Osteocyte (in vitro differentiated cells): Measurements from ENCODE around the gene SEMA3E. TPM values are rescaled to one million over a fixed set of nuclear protein-coding genes. Genes with fewer than 3 reads are reported as not detected.
"Not testable (repeated sequence)": the region's sequence is repeated elsewhere in the genome, so short reads cannot be mapped to it uniquely, and the experiment has no call there.

Source experiments
- DNase-seq: peaks from one replicate; pipeline ENCODE4 v3.0.0; 2021; ENCODE audit warnings: mixed read lengths; ENCODE audit not compliant: unreplicated experiment; ENCODE audit errors: extremely low spot score
- H3K27ac Mint-ChIP-seq: one replicate; pipeline ENCODE4 v1.8.0; 2021; ENCODE audit warnings: mild to moderate bottlenecking, mixed read lengths; ENCODE audit not compliant: unreplicated experiment
- H3K27me3 Mint-ChIP-seq: one replicate; pipeline ENCODE4 v1.8.0; 2021; ENCODE audit warnings: mixed read lengths; ENCODE audit not compliant: unreplicated experiment
- H3K36me3 Mint-ChIP-seq: one replicate; pipeline ENCODE4 v1.8.0; 2021; ENCODE audit warnings: mixed read lengths; ENCODE audit not compliant: unreplicated experiment
- H3K4me1 Mint-ChIP-seq: one replicate; pipeline ENCODE4 v1.8.0; 2021; ENCODE audit warnings: mixed read lengths; ENCODE audit not compliant: unreplicated experiment
- H3K4me3 Mint-ChIP-seq: one replicate; pipeline ENCODE4 v1.8.0; 2021; ENCODE audit warnings: mild to moderate bottlenecking, moderate library complexity, mixed read lengths; ENCODE audit not compliant: unreplicated experiment
- H3K9me3 Mint-ChIP-seq: one replicate; pipeline ENCODE4 v1.8.0; 2021; ENCODE audit warnings: mixed read lengths; ENCODE audit not compliant: unreplicated experiment
- total RNA-seq: library from RNA; stranded (reverse); gene quantifications from 2 replicates; pipeline ENCODE4 v1.2.1, GENCODE V29; 2021
- TF ChIP-seq, protein P1 (sequence below): fragments of 200-600 bp; sonication (generic); IDR thresholded peaks from 2 replicates; pipeline ENCODE4 v1.5.0; 2021; ENCODE audit warnings: antibody characterized with exemption, mild to moderate bottlenecking, moderate library complexity

The SEMA3E gene
- total RNA-seq, 1 donor from 2014 or later: 1.6 TPM

DNA sequence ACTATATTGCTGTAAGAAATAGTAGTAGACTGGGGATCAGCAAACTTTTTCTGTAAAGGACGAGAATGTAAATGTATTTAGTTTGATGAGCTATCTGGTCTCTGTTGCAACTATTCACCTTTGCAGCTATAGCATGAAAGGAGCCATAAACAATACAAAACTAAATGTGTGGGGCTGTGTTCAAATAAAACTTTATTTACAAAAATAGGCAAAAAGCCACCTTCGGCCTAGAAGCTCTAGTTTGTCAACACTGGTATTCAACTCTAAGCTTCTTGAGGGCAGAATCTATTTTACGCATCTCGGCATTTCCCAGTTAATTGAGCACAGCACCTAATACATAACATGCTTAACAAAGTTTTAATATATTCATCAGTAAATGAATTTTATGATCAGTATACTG is 181.4 kb downstream of the SEMA3E start:
- Mint-ChIP-seq H3K4me1 (peaks cover 19% of the 10 kb centered on the region), H3K27ac (no peak overlapping the region)
- TF ChIP-seq, protein P1, sequence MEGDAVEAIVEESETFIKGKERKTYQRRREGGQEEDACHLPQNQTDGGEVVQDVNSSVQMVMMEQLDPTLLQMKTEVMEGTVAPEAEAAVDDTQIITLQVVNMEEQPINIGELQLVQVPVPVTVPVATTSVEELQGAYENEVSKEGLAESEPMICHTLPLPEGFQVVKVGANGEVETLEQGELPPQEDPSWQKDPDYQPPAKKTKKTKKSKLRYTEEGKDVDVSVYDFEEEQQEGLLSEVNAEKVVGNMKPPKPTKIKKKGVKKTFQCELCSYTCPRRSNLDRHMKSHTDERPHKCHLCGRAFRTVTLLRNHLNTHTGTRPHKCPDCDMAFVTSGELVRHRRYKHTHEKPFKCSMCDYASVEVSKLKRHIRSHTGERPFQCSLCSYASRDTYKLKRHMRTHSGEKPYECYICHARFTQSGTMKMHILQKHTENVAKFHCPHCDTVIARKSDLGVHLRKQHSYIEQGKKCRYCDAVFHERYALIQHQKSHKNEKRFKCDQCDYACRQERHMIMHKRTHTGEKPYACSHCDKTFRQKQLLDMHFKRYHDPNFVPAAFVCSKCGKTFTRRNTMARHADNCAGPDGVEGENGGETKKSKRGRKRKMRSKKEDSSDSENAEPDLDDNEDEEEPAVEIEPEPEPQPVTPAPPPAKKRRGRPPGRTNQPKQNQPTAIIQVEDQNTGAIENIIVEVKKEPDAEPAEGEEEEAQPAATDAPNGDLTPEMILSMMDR: no peak

DNA sequence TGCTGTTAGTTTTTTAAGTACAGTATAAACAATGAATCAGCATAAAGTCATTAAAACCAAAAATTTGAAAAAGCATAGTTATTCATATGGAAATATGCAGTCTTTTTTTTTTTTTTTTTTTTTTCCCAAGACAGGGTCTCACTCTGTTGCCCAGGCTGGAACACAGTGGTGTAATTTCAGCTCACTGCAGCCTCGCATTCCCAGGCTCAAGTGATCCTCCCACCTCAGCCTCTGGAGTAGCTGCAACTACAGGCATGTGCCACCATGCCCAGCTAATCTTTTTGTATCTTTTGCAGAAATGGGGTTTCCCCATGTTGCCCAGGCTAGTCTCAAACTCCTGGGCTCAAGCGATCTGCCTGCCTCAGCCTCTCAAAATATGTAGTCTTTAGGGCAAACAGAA is 182.0 kb downstream of the SEMA3E start:
- no peak overlapping the region for H3K27ac Mint-ChIP-seq
- no peaks in the 10 kb centered on the region for H3K9me3 Mint-ChIP-seq
- H3K27me3 Mint-ChIP-seq: no peaks in the 10 kb centered on the region
- H3K36me3 Mint-ChIP-seq: no peaks in the 10 kb centered on the region
- TF ChIP-seq, protein P1: no peak
- DNase-seq: no peak
- peaks cover 19% of the 10 kb centered on the region for H3K4me1 Mint-ChIP-seq
- H3K4me3 Mint-ChIP-seq: no peak overlapping the region

More for the DNA sequence above, 181.4 kb downstream of the SEMA3E start:
- Mint-ChIP-seq H3K4me3 (no peak overlapping the region), H3K27me3 (no peaks in the 10 kb centered on the region), H3K36me3 (no peaks in the 10 kb centered on the region), H3K9me3 (no peaks in the 10 kb centered on the region)
- no peak for DNase-seq

DNA sequence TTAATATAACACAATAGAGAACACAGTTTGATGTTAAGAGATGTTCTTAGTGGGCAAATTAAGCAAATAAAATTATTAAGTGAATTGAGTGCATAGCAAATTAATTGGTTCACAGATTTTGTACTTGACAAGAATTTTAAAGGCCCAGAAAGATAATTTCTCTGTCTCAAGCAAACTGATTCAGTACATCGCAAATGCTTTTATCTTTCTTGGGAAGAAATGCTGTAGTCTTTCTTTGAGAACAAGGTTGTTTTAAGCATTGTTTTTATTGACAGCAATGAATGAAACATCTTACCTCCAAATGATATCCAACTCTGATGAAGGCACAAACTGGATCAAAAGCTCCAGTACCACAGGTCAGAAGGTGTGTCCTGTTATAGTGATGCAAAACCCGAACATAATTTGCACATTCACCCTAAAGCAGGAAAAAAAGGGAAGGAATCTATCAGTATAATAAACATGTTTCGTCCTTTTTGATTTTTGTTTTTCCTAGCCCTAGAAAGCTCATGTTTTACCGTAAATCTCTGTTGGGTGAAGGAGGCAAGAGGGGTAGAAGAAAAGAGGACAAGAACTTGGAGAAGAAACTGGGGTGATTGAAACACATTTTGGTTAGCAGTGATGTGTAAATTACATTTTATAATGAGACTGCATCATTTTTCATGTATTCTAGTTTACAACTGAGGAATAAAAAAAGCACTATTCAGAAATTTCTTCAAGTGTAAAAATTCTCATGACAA is 182.6 kb downstream of the SEMA3E start:
- TF ChIP-seq, protein P1: no peak
- Mint-ChIP-seq H3K27ac (no peak overlapping the region), H3K4me1 (peaks cover 19% of the 10 kb centered on the region), H3K36me3 (no peaks in the 10 kb centered on the region), H3K4me3 (no peak overlapping the region), H3K9me3 (no peaks in the 10 kb centered on the region), H3K27me3 (no peaks in the 10 kb centered on the region)
- no peak for DNase-seq

DNA sequence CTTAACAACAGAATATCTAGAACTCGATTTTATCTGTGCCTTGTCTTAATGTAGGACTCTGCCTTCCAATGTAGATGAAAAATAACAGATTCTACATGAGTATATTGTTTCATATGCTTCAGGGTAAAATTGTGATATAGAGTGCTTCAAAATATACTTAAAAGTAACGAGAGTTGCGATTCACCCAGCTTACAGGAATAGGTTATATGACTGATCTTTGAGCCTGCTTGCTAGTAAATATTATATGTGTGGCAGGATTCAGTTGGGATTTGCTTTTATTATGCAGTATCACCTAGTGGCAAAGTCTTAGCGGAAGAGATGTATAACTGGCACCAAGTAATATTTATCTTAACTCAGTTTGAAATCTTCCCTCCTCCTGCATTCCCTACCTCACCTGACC is 183.3 kb downstream of the SEMA3E start:
- TF ChIP-seq, protein P1: no peak
- Mint-ChIP-seq H3K27ac (no peak overlapping the region), H3K9me3 (no peaks in the 10 kb centered on the region), H3K4me3 (no peak overlapping the region), H3K4me1 (peaks cover 19% of the 10 kb centered on the region), H3K36me3 (no peaks in the 10 kb centered on the region), H3K27me3 (no peaks in the 10 kb centered on the region)
- no peak for DNase-seq

DNA sequence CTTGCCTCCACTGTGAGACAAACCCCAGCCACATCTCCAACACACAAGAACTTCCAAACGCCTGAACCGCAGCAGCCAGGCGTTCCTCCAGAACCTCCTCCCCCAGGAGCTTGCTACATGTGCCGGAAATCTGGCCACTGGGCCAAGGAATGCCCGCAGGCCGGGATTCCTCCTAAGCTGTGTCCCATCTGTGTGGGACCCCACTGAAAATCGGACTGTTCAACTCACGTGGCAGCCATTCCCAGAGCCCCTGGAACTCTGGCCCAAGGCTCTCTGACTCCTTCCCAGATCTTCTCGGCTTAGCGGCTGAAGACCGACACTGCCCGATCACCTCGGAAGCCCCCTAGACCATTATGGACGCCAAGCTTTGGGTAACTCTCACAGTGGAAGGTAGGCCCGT is 187.1 kb downstream of the SEMA3E start:
- H3K4me3 Mint-ChIP-seq, H3K36me3 Mint-ChIP-seq, H3K27ac Mint-ChIP-seq, H3K9me3 Mint-ChIP-seq, DNase-seq, H3K27me3 Mint-ChIP-seq: not testable (repeated sequence)
- H3K4me1 Mint-ChIP-seq: peaks cover 12% of the 10 kb centered on the region

DNA sequence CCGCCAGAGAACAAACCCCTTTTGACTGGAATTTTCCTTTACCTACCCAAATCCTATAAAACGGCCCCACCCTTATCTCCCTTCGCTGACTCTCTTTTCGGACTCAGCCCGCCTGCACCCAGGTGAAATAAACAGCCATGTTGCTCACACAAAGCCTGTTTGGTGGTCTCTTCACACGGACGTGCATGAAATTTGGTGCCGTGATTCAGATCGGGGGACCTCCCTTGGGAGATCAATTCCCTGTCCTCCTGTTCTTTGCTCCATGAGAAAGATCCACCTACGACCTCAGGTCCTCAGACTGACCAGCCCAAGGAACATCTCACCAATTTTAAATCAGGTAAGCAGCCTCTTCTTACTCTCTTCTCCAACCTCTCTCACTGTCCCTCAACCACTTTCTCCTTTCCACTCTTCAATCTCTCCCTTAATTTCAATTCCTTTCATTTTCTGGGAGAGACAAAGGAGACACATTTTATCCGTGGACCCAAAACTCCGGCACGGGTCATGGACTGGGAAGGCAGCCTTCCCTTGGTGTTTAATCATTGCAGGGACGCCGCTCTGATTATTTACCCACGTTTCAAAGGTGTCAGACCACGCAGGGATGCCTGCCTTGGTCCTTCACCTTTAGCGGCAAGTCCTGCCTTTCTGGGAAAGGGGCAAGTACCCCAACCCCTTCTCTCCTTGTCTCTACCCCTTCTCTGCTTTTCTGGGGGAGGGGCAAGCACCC is 188.8 kb downstream of the SEMA3E start:
- H3K27ac Mint-ChIP-seq, DNase-seq, H3K4me3 Mint-ChIP-seq, H3K9me3 Mint-ChIP-seq, H3K27me3 Mint-ChIP-seq, H3K36me3 Mint-ChIP-seq: not testable (repeated sequence)
- peaks cover 10% of the 10 kb centered on the region for H3K4me1 Mint-ChIP-seq

DNA sequence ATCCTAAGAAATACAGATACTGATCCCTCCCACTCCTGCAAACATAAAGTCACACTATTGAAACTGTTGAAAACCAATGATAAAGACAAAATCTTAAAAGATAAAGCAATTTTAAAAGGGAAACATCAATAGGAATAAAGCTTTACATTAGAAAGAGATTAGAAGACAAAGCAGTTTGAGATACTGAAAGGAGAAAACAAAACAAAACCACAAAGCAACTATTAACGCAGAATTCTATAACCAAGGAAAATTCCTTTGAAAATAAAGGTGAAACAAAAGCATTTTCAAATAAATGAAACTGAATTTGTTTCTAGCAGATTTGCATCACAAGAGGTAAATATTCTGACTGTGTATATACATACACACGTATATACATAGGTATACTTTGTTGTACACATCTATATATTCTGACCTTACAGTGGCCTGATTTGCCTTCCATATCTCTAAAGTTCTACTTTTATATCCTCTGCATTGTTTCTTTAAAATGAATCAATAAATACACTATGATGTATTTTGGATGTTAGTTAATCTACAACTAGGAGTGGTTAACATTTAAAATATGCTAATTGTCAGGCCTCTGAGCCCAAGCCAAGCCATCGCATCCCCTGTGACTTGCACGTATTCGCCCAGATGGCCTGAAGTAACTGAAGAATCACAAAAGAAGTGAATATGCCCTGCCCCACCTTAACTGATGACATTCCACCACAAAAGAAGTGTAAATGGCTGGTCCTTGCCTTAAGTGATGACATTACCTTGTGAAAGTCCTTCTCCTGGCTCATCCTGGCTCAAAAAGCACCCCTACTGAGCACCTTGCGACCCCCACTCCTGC is 189.6 kb downstream of the SEMA3E start:
- H3K9me3 Mint-ChIP-seq, H3K4me3 Mint-ChIP-seq, H3K27ac Mint-ChIP-seq, H3K36me3 Mint-ChIP-seq, DNase-seq, H3K27me3 Mint-ChIP-seq: not testable (repeated sequence)
- peaks cover 10% of the 10 kb centered on the region for H3K4me1 Mint-ChIP-seq
